HAP-1 (cell line): Measurements from ENCODE around the gene CELSR1.

ENCODE experiments used
- DNase-seq, 2 experiments: peaks; one replicate each; pipeline ENCODE4 v3.0.0-alpha.2; 2016 to 2020; ENCODE audit warnings: low spot score in 2 of 2
- H3K27me3 ChIP-seq: fragments of 250-450 bp; sonication (Bioruptor Pico); 2 replicates; pipeline ENCODE4 v1.5.1; 2020; ENCODE audit warnings: low read depth, mild to moderate bottlenecking, moderate library complexity
- H3K36me3 ChIP-seq: fragments of 250-450 bp; sonication (Bioruptor Pico); replicated peaks from 2 replicates; pipeline ENCODE4 v1.5.1; 2020; ENCODE audit warnings: mild to moderate bottlenecking
- H3K4me1 ChIP-seq: fragments of 250-450 bp; sonication (Bioruptor Pico); 2 replicates; pipeline ENCODE4 v1.5.1; 2020; ENCODE audit warnings: mild to moderate bottlenecking
- H3K4me3 ChIP-seq: fragments of 250-450 bp; sonication (Bioruptor Pico); 2 replicates; pipeline ENCODE4 v1.5.1; 2020; ENCODE audit warnings: mild to moderate bottlenecking, moderate library complexity
- H3K9me3 ChIP-seq: fragments of 250-450 bp; sonication (Bioruptor Pico); 2 replicates; pipeline ENCODE4 v1.5.1; 2020; ENCODE audit warnings: mild to moderate bottlenecking, moderate library complexity
- in situ Hi-C: fragments of 300-500 bp; cut with MboI; formaldehyde crosslinking; loops from 3 replicates; pipeline ENCODE4 v1.14.3; 2020; ENCODE audit warnings: low sequenced_read_pairs, inconsistent platforms, mixed read lengths

Gene CELSR1

DNA sequence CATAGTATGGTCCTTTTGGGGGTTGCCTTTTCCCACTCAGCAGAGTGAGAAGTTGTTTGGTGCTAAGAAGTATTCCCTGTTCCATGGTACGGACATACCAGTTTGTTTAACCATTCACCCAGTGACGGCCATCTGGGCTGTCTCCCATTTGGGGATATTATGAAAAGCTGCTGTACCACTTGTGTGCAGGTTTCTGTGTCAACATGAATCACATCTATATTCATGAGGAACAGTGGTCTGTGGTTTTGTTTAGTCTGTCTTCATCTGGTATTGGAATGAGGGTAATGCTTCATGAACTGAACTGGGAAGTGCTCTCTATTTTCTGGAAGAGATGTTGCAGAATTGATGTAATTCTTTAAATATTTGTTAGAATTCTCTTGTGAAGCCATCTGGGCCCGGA is 112.4 kb downstream of the CELSR1 start:
- H3K4me1 ChIP-seq, result no peaks in the 10 kb centered on the region
- H3K27me3 ChIP-seq, result no peaks in the 10 kb centered on the region
- H3K4me3 ChIP-seq, result no peak overlapping the region
- in situ Hi-C loops, result no loop called here
- H3K36me3 ChIP-seq, result no peaks in the 10 kb centered on the region; the same call in 1 of the 2 replicates
- H3K9me3 ChIP-seq, result 0 out of 2 replicates have a peak, but pooled peaks cover 4% of the 10 kb centered on the region
- DNase-seq, result no peak

- H3K36me3 ChIP-seq, result no peaks in the 10 kb centered on the region; the same call in 1 of the 2 replicates
- H3K27me3 ChIP-seq, result no peaks in the 10 kb centered on the region
- no peaks in the 10 kb centered on the region for H3K4me1 ChIP-seq
- H3K9me3 ChIP-seq, result 0 out of 2 replicates have a peak, but pooled peaks cover 4% of the 10 kb centered on the region
- DNase-seq, result peak; percentile 8 to 25
- in situ Hi-C loops, result no loop called here
- H3K4me3 ChIP-seq, result no peak overlapping the region
These were observed 112.9 kb downstream of the CELSR1 start for GRCh38 chr22:46424496-46424895.

DNA sequence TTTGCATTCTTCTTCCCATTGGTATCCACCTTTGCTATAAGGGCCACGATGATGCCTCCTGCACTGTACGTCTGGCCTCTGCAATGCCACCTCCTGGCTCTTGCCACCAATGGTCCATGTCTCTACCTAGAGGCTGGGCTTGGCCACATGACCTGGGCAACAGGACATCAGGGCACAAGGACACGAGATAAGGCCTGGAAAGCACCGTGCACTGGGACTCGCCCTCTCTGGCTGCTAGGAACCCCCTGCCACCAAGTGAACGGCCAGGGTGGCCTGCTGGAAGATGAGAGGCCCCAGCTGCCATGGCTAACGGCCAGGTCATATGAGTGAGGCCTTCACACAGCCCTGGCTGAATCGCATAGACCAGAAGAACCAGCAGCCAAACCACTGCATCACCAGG is 114.5 kb downstream of the CELSR1 start:
- no peak for DNase-seq
- Histone ChIP-seq H3K4me1 (no peaks in the 10 kb centered on the region), H3K36me3 (no peaks in the 10 kb centered on the region; the same call in 1 of the 2 replicates), H3K9me3 (0 out of 2 replicates have a peak, but pooled peaks cover 4% of the 10 kb centered on the region), H3K27me3 (no peaks in the 10 kb centered on the region), H3K4me3 (no peak overlapping the region)
- in situ Hi-C loops, result no loop called here

DNA sequence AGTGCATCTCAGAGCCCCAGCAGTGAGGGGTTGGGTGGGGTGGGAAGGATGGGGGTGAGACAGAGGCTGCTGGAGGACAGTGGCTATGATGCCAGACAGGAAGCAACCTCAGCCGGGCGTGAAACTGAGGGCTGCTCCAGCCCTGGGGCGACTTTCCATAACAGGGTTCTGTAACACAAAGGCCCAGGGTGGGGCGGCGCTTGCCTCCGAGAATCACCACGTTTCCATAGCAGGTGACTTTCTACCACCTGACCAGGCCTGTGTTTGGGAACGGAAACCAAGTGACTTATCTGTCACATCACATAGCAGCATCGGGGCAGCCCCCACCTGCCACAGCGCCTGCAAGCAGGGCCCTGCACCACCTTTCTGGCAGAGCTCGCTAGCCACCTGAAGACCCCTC is 116.2 kb downstream of the CELSR1 start:
- Histone ChIP-seq H3K27me3 (no peaks in the 10 kb centered on the region), H3K36me3 (no peaks in the 10 kb centered on the region), H3K4me1 (no peaks in the 10 kb centered on the region), H3K9me3 (0 out of 2 replicates have a peak, but pooled peaks cover 4% of the 10 kb centered on the region), H3K4me3 (no peak overlapping the region)
- in situ Hi-C loops, result no loop called here
- no peak for DNase-seq

DNA sequence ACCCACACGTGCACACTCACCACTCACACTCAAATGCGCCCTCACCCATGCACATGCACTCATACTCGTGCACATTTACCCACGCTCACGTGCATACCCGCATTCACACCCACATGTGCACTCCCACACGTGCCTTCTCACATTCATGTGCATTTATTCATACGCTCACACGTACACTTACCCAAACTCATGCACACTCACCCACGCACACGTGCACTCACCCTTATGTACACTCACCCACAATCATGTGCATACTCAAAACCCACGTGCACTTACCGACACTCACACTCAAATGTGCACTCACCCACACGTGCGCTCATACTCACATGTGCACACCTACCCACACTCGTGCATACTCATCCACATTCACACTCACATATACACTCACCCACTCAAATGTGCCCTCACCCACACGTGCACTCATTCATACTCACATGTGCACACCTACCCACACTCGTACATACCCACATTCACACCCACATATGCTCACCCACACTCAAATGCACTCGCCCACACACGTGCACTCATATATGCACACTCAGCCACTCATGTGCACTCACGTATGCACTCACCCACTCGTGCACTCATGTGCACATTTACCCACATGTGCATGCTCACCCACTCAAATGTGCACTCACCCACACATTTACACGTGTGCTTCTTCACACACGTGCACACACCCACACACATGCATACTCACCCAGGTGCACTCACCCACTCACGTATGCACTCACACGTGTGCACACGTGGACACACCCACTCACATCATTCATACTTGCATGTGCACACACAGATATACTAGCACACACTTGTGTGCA is 117.5 kb downstream of the CELSR1 start:
- in situ Hi-C loops, result no loop called here
- Histone ChIP-seq H3K9me3 (no peaks in the 10 kb centered on the region), H3K4me1 (no peaks in the 10 kb centered on the region), H3K4me3 (no peak overlapping the region), H3K36me3 (no peaks in the 10 kb centered on the region), H3K27me3 (no peaks in the 10 kb centered on the region)
- DNase-seq, result no peak

- no peaks in the 10 kb centered on the region for H3K36me3 ChIP-seq
- no peaks in the 10 kb centered on the region for H3K9me3 ChIP-seq
- in situ Hi-C loops, result no loop called here
- DNase-seq, result no peak
- no peak overlapping the region for H3K4me3 ChIP-seq
- H3K27me3 ChIP-seq, result no peaks in the 10 kb centered on the region
- H3K4me1 ChIP-seq, result no peaks in the 10 kb centered on the region
These were observed 118.6 kb downstream of the CELSR1 start for GRCh38 chr22:46418827-46419226.

- H3K36me3 ChIP-seq, result no peaks in the 10 kb centered on the region
- DNase-seq, result no peak
- no peak overlapping the region for H3K4me3 ChIP-seq
- in situ Hi-C loops, result no loop called here
- no peaks in the 10 kb centered on the region for H3K27me3 ChIP-seq
- no peaks in the 10 kb centered on the region for H3K4me1 ChIP-seq
- H3K9me3 ChIP-seq, result no peaks in the 10 kb centered on the region
These were observed 119.7 kb downstream of the CELSR1 start for GRCh38 chr22:46417769-46418168.

GRCh38 chr22:46416891-46417580 is 120.4 kb downstream of the CELSR1 start:
- no peak for DNase-seq
- H3K36me3 ChIP-seq, result no peaks in the 10 kb centered on the region
- H3K4me1 ChIP-seq, result no peaks in the 10 kb centered on the region
- no peaks in the 10 kb centered on the region for H3K9me3 ChIP-seq
- in situ Hi-C loops, result no loop called here
- H3K27me3 ChIP-seq, result no peaks in the 10 kb centered on the region
- H3K4me3 ChIP-seq, result no peak overlapping the region

DNA sequence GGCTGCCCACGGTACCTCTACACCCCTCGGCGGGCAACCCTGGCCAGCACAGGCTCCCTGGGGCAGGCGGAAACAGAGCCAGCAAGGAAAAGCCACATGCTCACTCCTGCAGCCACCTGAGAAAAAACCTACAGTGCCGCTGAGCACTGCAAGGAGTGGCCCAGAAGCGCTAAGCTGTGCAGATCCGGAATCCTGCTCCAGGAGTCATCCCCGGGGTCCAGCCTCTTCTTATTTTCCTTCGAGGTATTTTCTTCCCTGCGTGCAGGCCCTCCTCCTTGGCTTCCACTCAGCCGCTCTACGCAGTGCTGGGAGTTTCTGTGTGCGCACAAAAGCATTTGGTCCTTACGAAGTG is 120.9 kb downstream of the CELSR1 start:
- no peaks in the 10 kb centered on the region for H3K27me3 ChIP-seq
- H3K36me3 ChIP-seq, result no peaks in the 10 kb centered on the region
- no peak for DNase-seq
- no peaks in the 10 kb centered on the region for H3K4me1 ChIP-seq
- no peak overlapping the region for H3K4me3 ChIP-seq
- H3K9me3 ChIP-seq, result no peaks in the 10 kb centered on the region
- in situ Hi-C loops, result no loop called here

DNA sequence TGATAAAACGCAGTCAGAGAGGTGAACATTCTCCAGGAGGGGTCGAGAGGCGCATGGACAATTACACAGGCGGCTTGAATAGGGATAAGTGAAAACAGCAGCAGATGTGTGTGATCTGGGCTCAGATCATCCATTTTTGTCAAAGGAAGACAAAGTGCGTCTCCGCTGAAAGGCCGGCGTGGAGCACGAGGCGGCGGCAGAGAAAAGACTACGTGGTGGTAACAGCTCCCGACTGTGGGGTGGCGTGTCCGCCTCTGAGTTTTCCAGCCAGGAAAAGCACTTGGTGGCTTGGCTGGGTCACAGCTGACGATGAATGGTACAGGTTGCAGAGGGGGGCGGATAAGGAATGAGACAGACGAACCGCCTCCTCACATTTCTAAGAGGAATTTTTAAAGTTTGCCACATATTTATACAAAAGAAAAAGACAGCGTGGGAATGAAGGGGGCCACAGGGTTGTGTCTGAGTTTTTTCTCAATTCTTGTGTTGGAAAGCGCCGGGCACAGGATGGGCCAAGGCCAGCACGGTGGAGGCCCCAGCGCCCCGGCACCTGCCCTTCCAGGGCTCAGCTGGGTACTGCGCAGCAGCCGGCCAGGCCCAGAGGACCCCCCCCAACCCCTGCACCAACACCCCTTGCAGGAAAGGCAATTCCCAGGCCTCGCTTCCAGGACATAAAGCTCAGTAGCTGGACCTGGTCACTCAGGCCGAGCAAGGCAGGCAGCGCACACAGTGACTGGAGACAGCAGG is 121.5 kb downstream of the CELSR1 start:
- Histone ChIP-seq H3K4me3 (no peak overlapping the region), H3K4me1 (no peaks in the 10 kb centered on the region), H3K27me3 (no peaks in the 10 kb centered on the region), H3K9me3 (no peaks in the 10 kb centered on the region), H3K36me3 (no peaks in the 10 kb centered on the region)
- in situ Hi-C loops, result no loop called here
- no peak for DNase-seq

- in situ Hi-C loops, result no loop called here
- no peaks in the 10 kb centered on the region for H3K9me3 ChIP-seq
- H3K27me3 ChIP-seq, result no peaks in the 10 kb centered on the region
- H3K4me1 ChIP-seq, result no peaks in the 10 kb centered on the region
- no peak overlapping the region for H3K4me3 ChIP-seq
- H3K36me3 ChIP-seq, result no peaks in the 10 kb centered on the region; the same call in 1 of the 2 replicates
- no peak for DNase-seq
These were observed 122.7 kb downstream of the CELSR1 start for GRCh38 chr22:46414704-46415103.

DNA sequence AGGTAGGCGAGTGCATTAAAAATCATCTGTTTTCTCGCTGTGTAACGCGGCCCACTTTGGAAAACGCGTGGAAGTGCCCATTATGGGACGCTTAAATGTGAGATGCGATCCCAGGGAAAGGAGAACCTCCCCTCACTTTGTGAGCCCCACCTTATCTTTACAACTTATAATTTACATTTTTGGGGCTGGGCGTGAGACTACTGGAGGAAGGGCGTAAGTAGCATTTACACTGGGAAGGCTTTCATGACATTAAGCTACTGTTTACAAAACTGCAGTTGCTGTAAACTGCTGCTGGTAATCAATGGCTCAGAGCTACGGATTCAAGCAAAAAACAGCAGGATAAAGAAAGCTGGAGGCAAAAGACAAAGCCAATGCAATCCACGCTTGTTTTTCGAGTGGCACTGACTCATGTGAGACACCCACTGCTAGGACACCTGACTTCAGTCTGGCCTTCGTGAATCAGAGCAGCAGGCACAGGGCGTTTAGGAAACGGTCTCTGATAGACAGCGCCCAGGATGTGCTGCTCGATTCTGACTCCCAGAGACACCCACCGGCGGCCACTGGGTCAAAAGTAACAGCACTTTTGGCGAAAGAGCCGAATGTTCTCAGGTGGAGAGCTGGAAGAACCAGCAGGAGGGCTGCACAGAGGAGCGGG is 123.6 kb downstream of the CELSR1 start:
- no peaks in the 10 kb centered on the region for H3K27me3 ChIP-seq
- no peak for DNase-seq
- no peaks in the 10 kb centered on the region for H3K4me1 ChIP-seq
- H3K9me3 ChIP-seq, result no peaks in the 10 kb centered on the region
- in situ Hi-C loops, result no loop called here
- no peak overlapping the region for H3K4me3 ChIP-seq
- H3K36me3 ChIP-seq, result no peaks in the 10 kb centered on the region; the same call in 1 of the 2 replicates

DNA sequence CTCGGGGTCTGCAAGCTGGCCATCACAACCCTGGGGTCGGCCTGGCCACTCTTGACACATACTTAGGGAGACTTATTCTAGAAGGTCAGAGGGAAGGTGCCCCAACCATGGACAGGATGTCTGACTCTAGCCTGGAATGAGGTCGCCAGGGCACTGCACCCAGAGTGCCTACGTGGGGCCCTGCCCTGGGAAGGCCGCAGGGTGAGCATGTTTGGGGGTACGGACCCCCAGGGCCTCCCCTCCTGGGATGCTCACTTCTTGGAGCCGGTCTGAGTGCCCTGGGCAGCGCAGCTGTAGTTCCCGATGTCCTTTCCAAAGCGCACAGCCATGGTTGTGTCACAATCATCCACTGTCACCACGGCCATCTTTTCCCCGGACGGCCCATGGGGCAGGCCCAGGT is 126.1 kb downstream of the CELSR1 start:
- in situ Hi-C loops, result no loop called here
- Histone ChIP-seq H3K9me3 (no peaks in the 10 kb centered on the region), H3K4me3 (no peak overlapping the region), H3K36me3 (no peaks in the 10 kb centered on the region; the same call in 1 of the 2 replicates), H3K4me1 (no peaks in the 10 kb centered on the region), H3K27me3 (no peaks in the 10 kb centered on the region)
- DNase-seq, result no peak
